RWPE1 (cell line): ENCODE data around the gene SPRING1.

Source experiments
- CTCF ChIA-PET: fragments of 350-600 bp; sonication (Branson Sonifier 250); formaldehyde crosslinking; extraction: SDS; loops from one replicate; lab custom pipeline; 2021; lab: Yijun Ruan, JAX
- POLR2A ChIA-PET: fragments of 400-600 bp; formaldehyde crosslinking; extraction: SDS; loops from one replicate; lab custom pipeline; 2020; ENCODE audit warnings: antibody characterized with exemption; ENCODE audit not compliant: low non-redundant PET; lab: Yijun Ruan, JAX
- DNase-seq: peaks from one replicate; pipeline ENCODE4 v3.0.0; 2012; ENCODE audit warnings: low spot score
- H3K27ac ChIP-seq: fragments of 450-650 bp; 2 replicates; pipeline ENCODE4 v1.5.1; 2017
- TF ChIP-seq, protein P1 (sequence below): fragments of 450-650 bp; conservative IDR thresholded peaks from 2 replicates; pipeline ENCODE4 v1.5.1; 2017; ENCODE audit warnings: low read depth, mild to moderate bottlenecking

SPRING1 gene

DNA sequence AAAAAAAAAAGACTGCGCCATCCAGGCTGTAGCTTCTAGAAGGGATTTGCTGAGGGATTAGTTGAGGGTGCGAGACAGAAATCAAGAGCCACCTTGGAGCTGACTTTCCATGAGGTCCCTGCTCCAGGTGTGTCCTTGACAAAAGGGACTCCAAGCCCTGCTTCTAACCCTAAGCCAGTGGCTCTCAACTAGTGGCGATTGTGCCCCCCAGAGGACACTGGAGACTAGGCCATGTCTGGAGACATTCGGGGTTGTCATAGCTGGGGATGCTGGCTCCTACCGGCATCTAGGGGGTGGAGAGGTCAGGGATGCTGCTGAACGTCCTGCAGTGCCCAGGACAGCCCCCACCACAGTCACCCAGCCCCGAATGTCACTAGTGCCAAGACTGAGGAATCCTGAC lies 40.6 kb downstream of the SPRING1 start:
- ChIA-PET CTCF (interaction anchor here (0.5 to 0.6 kb wide), 2 partner anchors 17 to 503 kb away, joined by 3 to 5 read pairs; no protein-coding TSS in a partner anchor), POLR2A (interaction anchor here (0.5 kb wide), 1 partner anchor 423 kb away, joined by 4 read pairs; no protein-coding TSS in a partner anchor)
- TF ChIP-seq, protein P1, sequence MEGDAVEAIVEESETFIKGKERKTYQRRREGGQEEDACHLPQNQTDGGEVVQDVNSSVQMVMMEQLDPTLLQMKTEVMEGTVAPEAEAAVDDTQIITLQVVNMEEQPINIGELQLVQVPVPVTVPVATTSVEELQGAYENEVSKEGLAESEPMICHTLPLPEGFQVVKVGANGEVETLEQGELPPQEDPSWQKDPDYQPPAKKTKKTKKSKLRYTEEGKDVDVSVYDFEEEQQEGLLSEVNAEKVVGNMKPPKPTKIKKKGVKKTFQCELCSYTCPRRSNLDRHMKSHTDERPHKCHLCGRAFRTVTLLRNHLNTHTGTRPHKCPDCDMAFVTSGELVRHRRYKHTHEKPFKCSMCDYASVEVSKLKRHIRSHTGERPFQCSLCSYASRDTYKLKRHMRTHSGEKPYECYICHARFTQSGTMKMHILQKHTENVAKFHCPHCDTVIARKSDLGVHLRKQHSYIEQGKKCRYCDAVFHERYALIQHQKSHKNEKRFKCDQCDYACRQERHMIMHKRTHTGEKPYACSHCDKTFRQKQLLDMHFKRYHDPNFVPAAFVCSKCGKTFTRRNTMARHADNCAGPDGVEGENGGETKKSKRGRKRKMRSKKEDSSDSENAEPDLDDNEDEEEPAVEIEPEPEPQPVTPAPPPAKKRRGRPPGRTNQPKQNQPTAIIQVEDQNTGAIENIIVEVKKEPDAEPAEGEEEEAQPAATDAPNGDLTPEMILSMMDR = no peak
- no peak overlapping the region for H3K27ac ChIP-seq
- DNase-seq = no peak

DNA sequence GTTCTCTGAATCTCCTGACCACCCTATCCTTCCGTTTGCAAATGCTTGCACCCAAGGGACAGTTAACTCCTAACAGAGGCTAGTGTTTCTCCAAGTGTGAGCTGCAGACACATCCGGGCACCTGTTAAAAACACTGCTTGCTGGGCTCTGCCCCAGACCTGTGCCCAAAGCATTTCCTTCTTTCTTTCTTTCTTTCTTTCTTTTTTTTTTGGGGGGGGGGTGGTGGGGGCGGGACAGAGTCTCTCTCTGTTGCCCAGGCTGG lies 42.5 kb downstream of the SPRING1 start:
- no peak overlapping the region for H3K27ac ChIP-seq
- TF ChIP-seq, protein P1 = no peak
- CTCF ChIA-PET = interaction anchor here (0.6 to 1.1 kb wide), 3 partner anchors 8 to 766 kb away, joined by 3 to 5 read pairs (median 3); no protein-coding TSS in a partner anchor
- POLR2A ChIA-PET = no interaction called here
- DNase-seq = no peak

DNA sequence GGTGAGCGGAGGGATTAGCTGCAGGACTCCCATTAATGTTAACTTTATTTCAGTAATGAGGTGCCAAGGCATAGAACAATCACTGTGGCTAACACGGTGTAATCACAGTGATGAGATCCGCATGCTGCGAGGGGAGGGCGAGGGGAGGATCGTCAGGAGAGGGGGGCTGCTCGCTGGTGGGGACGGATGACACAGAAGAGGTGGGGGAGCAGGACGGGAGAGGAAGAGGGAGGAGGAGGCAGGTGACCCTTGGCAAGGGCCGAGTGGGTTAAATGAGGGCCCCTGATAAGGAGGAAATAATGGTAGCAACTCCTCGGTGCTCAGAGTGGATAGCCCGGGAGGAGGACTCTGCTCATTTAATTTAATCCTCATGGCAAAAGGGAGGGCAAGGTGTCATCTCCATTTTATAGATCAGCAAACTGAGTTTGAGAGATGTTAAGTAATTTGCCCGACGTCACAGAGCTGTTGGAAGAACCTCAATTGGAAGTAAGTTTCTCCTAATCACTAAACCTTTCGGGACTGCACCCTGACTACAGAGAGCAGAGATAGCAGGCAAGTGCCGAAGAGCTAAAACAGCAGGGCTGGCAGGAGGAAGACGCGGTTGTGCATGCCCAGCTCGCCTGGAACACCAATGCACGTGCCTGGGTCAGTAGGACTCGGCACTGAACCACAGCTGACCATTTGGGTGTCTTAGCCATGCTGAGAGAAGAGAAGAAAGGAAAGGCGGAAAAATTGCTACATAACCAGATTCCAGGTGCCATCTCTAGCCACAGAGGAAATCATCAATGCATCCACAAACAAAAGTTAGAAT lies 43.0 kb downstream of the SPRING1 start:
- CTCF ChIA-PET = interaction anchor here (0.6 to 1.1 kb wide), 3 partner anchors 9 to 765 kb away, joined by 3 to 5 read pairs (median 3); no protein-coding TSS in a partner anchor
- POLR2A ChIA-PET = no interaction called here
- no peak overlapping the region for H3K27ac ChIP-seq
- no peak for DNase-seq
- TF ChIP-seq, protein P1 = no peak

DNA sequence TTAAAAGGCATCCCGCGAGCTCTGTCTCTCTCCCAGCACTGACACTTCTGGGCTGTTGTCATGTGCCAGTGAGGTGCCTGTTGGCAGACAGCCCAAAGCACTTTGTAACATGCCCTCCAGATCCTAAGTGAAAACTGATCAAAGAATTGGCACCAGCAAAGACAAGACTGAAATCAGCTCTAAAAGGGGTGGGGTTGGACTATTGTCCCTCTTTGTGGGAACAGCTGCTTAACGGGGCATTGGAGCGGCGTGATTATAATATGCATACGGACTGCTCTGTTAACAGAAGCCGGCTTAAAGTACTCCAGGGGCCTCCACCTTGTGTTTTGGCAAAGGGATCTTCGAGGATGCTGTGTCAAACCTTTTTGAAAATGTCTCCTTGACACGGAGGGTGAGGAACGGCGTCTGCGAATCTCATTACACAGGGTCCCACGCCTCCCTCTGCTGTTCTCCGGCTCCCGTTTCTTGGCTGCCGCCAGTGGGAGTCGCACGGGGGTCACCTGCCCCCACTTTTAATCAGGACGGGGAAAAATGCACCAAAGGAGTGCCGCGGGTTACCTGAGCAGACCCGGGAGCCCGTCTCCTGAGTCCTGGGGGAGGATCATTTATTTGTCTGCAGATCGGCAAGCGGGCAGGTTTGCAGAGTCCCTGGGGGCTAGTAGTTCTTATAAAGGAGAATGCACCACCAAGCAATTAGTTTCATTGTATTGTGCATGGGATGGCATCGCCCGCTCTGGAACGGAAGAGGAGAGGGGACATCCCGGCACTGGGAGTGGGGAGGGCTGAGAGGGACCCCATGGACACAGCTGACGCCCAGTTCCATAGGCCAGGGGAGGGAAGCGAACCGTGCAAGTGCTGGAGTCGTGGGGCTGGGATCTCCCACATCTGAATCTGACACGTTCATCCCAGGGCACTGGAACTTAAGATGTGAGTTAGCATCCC lies 44.3 kb downstream of the SPRING1 start:
- POLR2A ChIA-PET = no interaction called here
- DNase-seq = no peak

DNA sequence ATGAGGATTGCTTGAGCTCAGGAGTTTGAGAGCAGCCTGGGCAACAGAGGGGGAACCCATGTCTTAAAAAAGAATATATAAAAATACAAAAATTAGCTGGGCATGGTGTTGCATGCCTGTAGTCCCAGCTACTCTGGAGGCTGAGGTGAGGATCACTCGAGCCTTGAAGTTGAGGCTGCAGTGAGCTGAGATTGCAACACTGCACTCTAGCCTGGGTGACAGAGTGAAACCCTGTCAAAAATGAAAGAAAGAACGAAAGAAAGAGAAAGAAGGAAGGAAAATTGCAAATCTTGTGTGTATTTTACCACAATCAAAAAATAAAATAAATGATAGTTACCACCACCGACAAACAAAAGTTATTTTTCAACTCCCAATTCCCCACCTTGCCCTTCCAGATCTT lies 45.3 kb downstream of the SPRING1 start:
- H3K27ac ChIP-seq = no peak overlapping the region
- TF ChIP-seq, protein P1 = no peak
- ChIA-PET POLR2A (no interaction called here), CTCF (interaction anchor here (0.6 to 0.7 kb wide), 2 partner anchors 55 to 340 kb away, joined by 3 to 6 read pairs; no protein-coding TSS in a partner anchor)
- DNase-seq = no peak

More for the DNA sequence above, 44.3 kb downstream of the SPRING1 start:
- H3K27ac ChIP-seq = no peak overlapping the region
- CTCF ChIA-PET = interaction anchor here (0.6 kb wide), 1 partner anchor 54 kb away, joined by 3 read pairs; no protein-coding TSS in a partner anchor
- TF ChIP-seq, protein P1 = no peak

DNA sequence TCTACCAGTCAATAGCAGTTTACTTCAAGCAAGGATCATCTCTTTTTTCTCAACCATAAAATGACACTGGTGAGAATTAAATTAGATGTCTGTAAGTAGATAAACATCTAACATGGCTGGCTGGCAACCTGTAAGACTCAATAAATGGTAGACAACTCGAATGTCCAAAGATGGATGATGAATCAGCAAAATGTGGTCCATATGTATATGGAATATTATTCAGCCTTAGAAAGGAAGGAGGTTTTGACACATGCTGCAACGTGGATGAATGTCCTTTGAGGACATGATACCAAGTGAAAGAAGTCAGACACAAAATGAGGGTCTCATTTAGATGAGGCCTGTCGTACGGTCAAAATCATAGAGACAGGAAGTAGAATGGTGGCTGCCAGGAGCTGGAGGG lies 46.2 kb downstream of the SPRING1 start:
- ChIA-PET POLR2A (no interaction called here), CTCF (interaction anchor here (0.7 kb wide), 1 partner anchor 460 kb away, joined by 4 read pairs; no protein-coding TSS in a partner anchor)
- TF ChIP-seq, protein P1 = no peak
- H3K27ac ChIP-seq = no peak overlapping the region
- no peak for DNase-seq
